LNCAP (cell line): ENCODE data around the gene CCT6B.

Source experiments
- CTCF ChIP-seq: fragments of 450-650 bp; IDR thresholded peaks from 2 replicates; pipeline ENCODE4 v1.5.1; 2017; ENCODE audit warnings: mild to moderate bottlenecking

The CCT6B gene

GRCh38 chr17:34917381-34917780 is 43.9 kb downstream of the CCT6B start:
- TF ChIP-seq CTCF = no peak

DNA sequence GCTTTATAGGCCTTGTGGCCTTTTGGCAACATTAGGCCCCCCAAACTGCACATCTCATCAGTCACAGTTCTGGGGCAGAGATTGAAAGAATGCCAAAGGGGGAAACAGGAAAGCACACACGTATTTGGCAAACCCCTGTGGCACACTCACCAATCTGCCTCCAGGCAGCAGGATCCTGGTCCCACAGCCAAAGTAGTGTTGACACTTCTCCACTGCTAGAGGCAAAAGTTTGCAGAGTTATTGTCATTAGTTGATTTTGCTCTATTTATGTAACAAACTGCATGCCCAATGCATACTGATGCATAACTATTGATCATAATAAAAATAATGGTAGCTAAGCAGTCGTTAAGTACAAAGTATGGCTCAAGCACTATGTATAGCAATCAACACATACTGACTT is 45.1 kb downstream of the CCT6B start:
- no peak for TF ChIP-seq CTCF

GRCh38 chr17:34913001-34913400 is 48.3 kb downstream of the CCT6B start:
- no peak for TF ChIP-seq CTCF

- no peak for TF ChIP-seq CTCF
Observed at GRCh38 chr17:34909040-34909439, 52.2 kb downstream of the CCT6B start.

GRCh38 chr17:34902831-34903547 is 58.3 kb downstream of the CCT6B start:
- TF ChIP-seq CTCF = no peak

DNA sequence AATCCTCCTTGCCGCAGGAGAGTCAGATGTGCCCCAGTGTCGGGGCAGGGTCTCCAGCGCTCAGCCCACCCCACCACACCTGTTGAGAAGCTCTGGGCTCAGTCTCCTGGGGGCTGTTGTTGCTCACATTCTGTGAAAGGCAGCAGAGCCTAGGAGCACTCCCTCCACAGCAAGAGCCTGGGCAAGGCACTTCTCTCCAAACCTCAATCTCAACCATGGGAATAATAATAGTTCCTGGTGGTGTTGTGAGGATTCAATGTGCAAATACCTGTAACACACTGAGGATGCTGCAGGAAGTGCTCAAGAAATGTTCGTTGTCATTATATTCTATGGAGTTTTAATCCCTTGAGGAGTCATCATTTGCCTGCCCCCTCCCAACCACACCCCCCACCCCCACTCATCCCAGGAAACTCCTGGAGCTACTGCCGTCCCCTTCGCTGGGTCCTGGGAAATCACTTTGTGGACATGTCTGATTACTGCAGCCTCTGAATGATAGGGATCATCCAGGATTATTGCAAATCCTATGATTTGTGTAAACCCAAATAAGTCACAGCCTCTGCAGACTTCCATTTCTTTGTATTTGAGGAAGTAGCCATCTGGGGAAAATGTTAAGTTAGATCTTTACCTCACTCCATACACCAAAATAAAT is 61.5 kb downstream of the CCT6B start:
- no peak for TF ChIP-seq CTCF

GRCh38 chr17:34895383-34895782 is 65.9 kb downstream of the CCT6B start:
- TF ChIP-seq CTCF = no peak
